GM18861 (cell line): Measurements from ENCODE around the gene RIPK3.
"Not testable (repeated sequence)": the region's sequence is repeated elsewhere in the genome, so short reads cannot be mapped to it uniquely, and the experiment has no call there.

Experiments used
- ATAC-seq: cut with Tn5 transposase; IDR thresholded peaks from one replicate; pipeline ENCODE4 v1.9.1; 2021; ENCODE audit not compliant: unreplicated experiment

Gene RIPK3

GRCh38 chr14:24339284-24340151 lies at the start of gene RIPK3:
TSS of gene RIPK3 (minus strand) at chr14:24339991. CDS start at chr14:24339826, 165 bp downstream.
- ATAC-seq = peak; percentile 72

DNA sequence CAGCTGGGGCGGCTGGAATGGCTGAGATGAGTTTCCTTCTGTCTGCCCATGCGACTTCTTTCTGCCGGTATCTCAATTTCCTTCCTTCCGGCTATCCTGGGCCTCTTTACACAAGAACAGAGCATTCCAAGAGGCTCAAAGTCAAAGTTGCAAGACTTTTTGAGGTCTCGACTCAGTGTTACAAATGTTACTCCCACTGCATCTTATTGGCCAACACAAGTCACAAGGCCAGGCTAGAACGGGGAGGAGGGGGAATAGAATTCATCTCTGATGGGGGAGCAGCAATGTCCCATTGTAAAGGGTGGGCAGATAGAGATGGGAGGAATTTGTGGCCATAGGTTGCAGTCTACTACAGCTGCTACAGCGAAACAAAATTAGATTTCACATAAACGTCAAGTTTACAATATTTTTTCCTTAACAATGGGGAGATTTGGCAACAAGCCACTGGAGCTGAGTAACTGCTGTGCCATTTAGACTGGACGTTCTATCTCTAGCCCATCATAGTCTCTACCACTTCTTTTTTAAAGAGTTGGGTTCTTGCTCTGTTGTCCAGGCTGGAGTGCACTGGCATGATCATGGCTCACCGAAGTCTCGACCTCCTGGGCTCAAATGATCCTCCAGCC lies 49.5 kb upstream of the RIPK3 start:
- ATAC-seq = no peak

GRCh38 chr14:24388474-24389179 lies 48.8 kb upstream of the RIPK3 start:
- ATAC-seq = no peak

DNA sequence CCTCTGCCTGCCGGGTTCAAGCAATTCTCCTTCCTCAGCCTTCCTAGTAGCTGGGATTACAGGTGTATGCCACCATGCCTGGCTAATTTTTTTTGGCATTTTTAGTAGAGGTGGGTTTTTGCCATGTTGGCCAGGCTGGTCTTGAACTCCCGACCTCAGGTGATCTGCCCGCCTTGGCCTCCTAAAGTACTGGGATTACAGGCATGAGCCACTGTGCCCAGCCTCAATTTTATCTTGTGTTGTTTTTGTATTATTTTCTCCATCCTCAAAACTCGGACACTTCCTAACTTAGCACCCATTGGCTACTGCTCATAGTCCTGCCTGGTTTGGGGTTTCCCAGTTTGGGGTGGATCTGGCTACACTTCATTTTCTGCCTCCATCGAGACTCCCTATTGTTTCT lies 47.8 kb upstream of the RIPK3 start:
- ATAC-seq = not testable (repeated sequence)

DNA sequence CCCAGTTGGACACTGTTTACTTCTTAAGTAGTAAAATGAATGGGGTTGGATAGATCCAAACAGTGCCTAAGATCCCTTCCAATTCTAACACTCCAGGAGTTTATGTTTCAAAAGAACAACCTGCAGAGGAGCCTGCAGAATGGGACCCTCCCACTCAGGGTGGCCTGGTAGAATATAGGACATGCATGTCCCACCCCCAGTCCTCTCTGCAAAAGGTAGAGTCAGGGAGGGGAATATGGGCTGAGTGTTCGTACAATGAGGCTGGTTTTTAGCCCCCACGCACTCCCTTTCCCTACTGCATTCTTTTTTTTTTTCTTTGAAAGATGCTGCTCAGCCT lies 47.2 kb upstream of the RIPK3 start:
- no peak for ATAC-seq

DNA sequence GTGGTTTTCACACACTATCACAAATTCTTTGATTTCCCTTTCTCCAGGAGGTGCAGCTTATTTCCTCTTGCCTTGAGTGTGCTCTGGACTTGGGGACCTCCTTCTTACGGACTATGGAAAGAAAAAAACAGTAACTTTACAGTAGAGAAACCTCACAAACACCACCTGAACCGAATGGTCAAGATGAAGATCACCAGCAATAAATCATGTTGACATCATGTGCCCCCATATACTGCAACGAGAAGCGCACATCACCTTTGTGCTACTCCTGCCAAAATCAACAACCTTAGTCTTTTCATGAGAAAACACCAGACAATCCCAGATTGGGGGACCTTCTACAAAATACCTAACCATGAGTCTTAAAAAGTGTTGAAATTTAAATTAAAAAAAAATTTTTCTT lies 45.7 kb upstream of the RIPK3 start:
- no peak for ATAC-seq

DNA sequence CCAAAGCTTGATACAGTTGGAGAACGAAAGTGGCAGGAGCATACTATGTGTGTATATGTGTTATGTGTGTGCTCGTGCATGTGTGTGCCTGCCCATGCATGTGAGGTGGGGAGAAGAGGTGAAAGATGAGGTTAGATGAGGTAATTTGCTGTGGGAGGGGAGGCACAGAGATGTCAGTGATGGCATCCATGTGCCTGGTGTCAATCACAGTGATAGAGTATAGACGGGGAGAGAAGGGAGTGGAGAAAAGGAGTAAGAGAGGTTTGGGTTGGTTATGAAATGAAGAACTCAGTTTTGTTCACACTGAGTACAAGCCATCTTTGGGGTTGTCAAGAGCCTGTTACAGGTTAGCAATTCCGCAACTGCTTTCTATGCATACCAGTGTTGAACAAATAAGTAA lies 44.4 kb upstream of the RIPK3 start:
- ATAC-seq = no peak

DNA sequence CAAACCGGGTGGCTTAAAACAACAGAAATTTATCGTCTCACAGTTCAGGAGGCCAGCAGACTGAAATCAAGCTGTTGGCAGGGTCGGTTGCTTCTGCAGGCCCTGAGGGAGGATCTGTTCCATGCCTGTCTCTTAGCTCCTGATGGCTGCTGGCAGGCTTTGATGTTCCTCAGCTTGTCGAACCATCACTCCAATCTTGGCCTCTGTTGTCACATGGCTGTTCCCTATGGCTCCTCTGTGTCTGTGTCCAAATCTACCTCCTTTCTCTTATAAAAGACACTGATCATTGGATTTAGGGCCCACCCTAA lies 42.2 kb upstream of the RIPK3 start:
- no peak for ATAC-seq

GRCh38 chr14:24381363-24382063 lies 41.7 kb upstream of the RIPK3 start:
- no peak for ATAC-seq

DNA sequence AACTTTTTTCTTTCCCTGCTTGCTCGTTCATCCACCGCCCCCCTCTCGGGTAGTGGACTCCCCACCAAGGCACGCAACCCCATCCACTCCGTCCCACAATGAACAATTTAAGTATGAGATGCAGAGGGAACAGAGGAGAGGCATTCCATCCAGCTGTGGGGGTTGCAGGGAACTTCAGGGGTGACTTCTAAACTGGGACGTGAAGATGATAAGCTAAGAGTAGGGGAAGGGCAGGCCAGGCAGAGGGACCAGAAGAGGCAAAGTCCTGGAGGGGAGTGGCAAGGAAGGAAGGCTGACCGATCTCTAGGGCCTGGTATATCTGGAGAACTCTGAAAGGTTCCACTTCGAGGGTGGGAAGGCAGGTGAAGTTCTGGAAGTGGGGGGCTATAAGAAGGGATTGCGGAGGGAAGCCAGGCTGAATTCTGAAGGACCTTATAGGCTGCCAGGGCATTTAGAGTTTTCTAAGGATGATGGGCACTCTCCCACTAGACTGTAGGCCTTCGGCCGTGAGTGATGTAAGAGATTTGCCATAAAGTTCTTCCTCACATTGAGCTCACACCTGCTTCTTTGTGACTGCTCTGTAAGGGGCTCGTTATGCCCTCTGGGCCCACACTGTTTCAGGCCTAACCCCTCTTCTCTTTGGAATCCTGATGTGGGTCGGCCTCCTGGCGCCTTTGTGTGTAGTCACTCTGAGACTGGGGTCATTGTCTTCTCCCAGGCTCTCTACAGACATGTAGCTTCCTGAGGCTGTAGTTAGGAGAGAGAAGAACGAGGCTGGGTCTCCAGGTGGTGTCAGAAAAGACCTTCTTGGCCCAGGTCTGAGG lies 40.3 kb upstream of the RIPK3 start:
- no peak for ATAC-seq

DNA sequence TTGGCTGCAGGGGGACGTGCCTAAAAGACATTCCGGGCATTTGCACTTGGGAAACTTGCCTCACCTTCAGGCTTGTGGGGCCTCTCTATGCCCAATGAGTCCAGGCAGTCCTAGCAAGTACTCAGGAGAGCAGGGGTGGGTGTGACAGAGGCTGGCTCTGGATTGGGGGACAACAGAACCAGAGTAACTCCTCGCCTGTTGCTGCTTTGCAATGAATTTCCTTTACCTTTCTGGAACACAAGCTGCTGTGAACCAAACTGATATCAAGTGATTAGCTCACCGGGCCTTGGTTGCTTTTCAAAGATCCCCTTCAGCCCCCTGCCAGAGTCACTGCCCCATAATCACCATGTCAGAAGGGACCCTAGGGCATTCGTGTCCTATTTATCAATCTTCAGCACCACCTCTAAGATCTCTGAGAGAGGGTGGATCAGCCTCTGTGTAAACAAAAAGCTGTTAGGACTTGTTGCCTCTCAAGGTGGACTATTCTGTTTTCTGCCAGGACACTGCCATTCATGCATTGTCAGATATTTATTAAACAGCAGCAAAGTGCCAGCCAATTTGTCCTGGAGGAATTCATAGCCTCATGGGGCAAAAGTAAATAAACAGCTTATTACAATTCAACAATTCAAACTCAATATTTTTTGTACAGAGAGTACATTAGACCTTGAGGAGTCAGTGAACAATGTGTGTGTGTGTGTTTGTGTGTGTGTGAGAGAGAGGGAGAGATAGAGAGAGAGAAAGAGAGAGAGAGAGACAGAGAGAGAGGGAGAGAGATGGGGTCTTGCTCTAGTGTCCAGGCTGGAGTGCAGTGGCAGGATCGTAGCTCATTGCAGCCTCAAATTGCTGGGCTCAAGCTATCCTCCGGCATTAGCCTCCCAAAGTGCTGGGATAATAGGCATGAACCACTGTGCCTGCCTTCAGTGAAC lies 39.5 kb upstream of the RIPK3 start:
- no peak for ATAC-seq

DNA sequence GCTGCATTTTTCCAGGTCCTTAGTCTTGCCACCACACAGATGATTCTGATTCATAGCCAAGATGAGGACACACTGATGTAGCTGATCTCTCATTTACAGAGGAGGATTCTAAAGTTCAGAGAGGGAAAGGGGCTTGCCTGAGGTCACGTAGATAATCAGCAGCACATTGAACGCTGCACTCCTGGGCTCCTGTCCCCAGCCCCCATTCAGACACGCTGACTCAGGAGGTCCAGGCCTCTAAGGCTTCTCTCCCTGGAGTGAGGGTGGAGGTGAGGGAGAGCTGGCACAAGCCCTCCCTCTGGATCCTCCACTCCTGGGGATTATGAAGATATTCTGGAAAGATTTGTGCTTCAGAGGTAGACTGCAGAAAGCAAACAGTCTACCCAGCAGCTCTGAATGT lies 38.5 kb upstream of the RIPK3 start:
- ATAC-seq = no peak

DNA sequence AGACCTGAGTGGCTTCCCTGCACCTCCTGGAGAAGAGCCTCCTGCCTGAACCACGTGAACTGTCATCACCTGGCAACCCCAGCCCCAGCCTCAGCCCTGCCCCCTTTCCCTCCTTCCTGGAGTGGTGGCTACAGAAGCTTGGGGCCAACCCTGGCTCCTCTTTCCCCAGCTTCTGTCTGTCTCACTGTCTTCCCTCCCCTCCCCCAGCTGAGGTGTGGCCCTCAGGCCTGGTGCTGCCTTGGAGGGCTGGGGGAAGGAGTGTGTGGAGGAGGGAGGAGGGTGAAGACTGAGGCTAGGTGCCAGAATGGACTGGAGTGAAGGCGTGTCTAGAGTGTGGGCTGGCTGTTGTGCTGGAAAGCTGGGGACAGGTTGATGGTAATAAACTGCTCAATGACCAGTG lies 37.9 kb upstream of the RIPK3 start:
- ATAC-seq = no peak

DNA sequence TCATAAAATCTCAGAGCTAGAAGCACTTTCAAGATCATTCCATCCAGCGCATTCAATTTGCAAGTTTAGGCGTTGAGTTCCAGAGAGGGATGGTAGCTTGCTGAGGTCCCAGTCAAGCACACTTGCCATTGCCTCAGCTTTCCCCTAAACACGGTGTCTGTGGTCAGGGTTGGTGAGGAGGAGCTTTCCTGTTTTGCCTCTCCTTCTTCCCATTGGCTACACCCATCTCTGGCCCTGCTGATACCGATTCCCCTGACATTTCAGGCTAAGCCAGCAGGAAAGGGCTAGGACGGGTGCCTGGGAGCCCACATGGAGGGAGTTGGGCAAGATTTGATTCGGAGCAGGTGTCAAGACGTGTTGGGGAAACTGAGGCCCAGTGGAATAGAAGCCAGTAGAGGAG lies 37.3 kb upstream of the RIPK3 start:
- ATAC-seq = no peak

DNA sequence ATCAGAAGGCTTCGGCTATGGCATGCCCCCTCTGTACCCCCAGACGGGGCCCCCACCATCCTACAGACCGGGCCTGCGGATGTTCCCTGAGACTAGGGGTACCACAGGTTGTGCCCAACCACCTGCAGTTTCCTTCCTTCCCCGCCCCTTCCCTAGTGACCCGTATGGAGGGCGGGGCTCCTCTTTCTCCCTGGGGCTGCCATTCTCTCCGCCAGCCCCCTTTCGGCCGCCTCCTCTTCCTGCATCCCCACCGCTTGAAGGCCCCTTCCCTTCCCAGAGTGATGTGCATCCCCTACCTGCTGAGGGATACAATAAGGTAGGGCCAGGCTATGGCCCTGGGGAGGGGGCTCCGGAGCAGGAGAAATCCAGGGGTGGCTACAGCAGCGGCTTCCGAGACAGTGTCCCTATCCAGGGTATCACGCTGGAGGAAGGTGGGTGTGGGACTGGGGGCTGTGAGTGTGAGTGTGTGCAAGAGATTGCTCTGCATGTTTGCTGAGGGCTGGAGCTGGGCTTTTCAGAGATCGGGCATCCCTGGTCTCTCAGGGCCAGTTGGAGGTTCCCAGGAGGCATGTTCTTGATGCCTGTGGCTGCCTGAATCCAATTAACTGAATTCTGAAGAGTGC lies 36.8 kb upstream of the RIPK3 start:
- no peak for ATAC-seq

GRCh38 chr14:24372701-24373416 lies 33.1 kb upstream of the RIPK3 start:
- no peak for ATAC-seq

DNA sequence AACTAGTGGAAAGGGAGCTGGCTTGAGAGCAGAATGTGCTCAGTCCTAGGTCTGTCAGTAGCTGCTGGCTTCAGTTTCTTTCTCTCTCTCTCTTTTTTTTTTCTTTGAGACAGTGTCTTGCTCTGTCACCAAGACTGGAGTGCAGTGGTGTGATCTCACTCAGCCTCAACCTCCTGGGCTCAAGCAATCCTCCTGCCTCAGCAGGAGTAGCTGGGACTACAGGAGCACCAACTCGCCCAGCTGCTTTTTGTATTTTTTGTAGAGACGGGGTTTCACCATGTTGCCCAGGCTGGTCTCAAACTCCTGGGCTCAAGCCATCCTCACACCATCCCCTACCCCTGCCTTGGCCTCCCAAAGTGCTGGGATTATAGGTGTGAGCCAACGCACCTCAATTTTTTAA lies 31.8 kb upstream of the RIPK3 start:
- ATAC-seq = not testable (repeated sequence)

- no peak for ATAC-seq
Measured at GRCh38 chr14:24370748-24371147, 31.0 kb upstream of the RIPK3 start.
